GM23248 (cell line): Measurements from ENCODE around the gene CRIP1.

Experiments used
- EZH2 ChIP-seq: fragments of 200-600 bp; sonication (generic); IDR thresholded peaks from 2 replicates; pipeline ENCODE4 v1.6.1; 2018; ENCODE audit warnings: antibody characterized with exemption, mild to moderate bottlenecking; ENCODE audit not compliant: insufficient read depth, poor library complexity, severe bottlenecking
- EZH2phosphoT487 ChIP-seq: fragments of 200-600 bp; sonication (generic); IDR thresholded peaks from 2 replicates; pipeline ENCODE4 v1.6.1; 2018; ENCODE audit warnings: antibody characterized with exemption, moderate library complexity, mild to moderate bottlenecking, low read depth; ENCODE audit not compliant: insufficient read depth

DNA sequence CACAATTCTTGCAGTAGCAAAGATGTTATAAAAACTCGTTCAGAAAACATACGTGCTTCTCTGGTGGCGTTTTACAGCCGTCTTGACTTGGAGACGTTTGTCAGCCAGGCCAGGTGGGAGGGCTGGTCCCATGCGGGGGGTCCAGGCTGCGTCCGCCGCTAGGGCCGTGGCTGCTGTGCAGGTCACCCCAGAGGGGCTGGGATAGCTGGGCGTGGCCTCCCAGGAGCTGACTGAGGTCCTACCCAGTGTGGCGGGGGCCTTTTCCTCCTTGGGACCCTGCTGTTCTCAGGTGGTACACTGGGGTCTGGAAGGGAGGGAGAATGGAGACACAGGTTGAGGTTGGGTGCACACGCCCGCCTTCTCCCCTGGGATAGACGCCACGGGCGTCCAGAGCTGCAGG, 41.8 kb upstream of the CRIP1 start:
- TF ChIP-seq EZH2 (no peak), EZH2phosphoT487 (no peak)
